NB4 (cell line): ENCODE data around the gene TFR2.

Experiments used
- DNase-seq: peaks from one replicate; pipeline ENCODE4 v3.0.0; 2010; ENCODE audit warnings: low read depth
- H3K4me3 ChIP-seq: one replicate; pipeline ENCODE4 v1.5.1; 2011; ENCODE audit warnings: mild to moderate bottlenecking, low read depth, low read length, moderate library complexity
- MYC ChIP-seq: IDR thresholded peaks from 2 replicates; pipeline ENCODE4 v1.6.1; 2011; ENCODE audit warnings: low read depth, low read length
- POLR2A ChIP-seq: IDR thresholded peaks from 2 replicates; pipeline ENCODE4 v1.6.1; 2011; ENCODE audit warnings: mild to moderate bottlenecking; ENCODE audit not compliant: insufficient read length; ENCODE audit errors: extremely low read depth
- TF ChIP-seq, protein P1 (sequence below): IDR thresholded peaks from 2 replicates; pipeline ENCODE4 v1.6.1; 2011; ENCODE audit warnings: low read depth, low read length
- TF ChIP-seq, protein P2 (sequence below): IDR thresholded peaks from one replicate; pipeline ENCODE4 v1.5.1; 2012; ENCODE audit warnings: low read depth, low read length

The TFR2 gene

DNA sequence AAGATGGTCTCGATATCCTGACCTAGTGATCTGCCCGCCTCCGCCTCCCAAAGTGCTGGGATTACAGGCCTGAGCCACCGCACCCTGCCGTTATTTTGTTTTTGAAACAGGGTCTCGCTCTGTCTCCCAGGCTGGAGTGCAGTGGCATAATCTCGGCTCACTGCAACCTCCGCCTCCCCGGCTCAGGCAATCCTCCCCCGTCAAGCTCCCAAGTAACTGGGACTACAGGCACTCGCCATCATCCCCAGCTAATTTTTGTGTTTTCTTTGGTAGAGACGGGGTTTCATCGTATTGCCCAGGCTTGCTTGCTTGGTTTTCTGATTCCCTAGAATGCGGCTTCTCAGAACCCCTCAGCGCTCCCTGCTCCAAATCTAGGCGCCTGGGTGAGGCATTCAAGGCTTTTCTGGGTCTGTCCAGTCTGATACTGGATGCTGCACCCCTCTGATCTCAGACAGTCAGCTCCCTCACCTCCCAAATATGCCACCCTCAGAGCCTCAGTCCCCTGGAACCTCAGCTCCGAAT, 1.3 kb downstream of the TFR2 start:
- no peak for DNase-seq
- TF ChIP-seq, protein P1, sequence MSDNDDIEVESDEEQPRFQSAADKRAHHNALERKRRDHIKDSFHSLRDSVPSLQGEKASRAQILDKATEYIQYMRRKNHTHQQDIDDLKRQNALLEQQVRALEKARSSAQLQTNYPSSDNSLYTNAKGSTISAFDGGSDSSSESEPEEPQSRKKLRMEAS: no peak
- no peak for TF ChIP-seq MYC
- TF ChIP-seq POLR2A: no peak
- TF ChIP-seq, protein P2, sequence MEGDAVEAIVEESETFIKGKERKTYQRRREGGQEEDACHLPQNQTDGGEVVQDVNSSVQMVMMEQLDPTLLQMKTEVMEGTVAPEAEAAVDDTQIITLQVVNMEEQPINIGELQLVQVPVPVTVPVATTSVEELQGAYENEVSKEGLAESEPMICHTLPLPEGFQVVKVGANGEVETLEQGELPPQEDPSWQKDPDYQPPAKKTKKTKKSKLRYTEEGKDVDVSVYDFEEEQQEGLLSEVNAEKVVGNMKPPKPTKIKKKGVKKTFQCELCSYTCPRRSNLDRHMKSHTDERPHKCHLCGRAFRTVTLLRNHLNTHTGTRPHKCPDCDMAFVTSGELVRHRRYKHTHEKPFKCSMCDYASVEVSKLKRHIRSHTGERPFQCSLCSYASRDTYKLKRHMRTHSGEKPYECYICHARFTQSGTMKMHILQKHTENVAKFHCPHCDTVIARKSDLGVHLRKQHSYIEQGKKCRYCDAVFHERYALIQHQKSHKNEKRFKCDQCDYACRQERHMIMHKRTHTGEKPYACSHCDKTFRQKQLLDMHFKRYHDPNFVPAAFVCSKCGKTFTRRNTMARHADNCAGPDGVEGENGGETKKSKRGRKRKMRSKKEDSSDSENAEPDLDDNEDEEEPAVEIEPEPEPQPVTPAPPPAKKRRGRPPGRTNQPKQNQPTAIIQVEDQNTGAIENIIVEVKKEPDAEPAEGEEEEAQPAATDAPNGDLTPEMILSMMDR: no peak
- no peak overlapping the region for H3K4me3 ChIP-seq

DNA sequence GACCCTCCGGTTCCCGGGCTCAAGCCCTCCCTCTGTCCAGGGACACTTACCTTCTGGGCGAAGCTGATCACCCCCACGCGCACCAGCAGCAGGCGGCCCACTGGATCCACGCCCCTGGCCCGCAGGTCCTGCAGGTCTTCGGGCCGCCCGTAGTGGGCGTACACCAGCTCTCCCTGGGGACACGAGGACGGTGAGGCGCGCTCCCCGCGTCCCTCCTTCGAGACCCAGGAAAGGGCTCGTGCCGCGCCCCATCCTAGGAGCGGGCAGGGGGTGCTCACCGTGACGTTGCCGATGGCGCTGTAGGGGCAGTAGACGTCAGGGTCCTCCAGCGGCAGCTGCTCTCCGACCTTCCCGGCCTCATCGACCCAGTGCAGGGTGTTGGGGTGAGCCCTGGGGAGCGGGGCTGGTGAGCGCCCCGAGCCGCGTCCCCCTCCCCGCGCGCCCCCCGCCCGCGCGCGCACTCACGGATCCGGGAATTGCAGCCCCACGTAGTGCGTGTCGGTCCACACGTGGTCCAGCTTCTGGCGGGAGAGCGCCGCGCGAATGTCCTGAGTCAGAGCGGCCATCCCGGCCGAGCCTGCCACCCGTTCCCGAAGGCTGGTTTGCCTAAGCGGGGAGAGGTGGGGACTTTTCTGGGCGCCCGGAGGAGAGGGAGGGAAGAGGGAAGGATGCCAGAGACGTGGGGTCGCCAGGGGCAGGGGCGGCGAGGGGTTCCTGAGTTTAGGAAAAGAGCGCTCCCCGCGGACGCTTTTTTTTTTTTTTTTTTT, 8.2 kb downstream of the TFR2 start:
- TF ChIP-seq, protein P1: 0 out of 2 replicates have a peak, but pooled peaks have one; percentile 15
- TF ChIP-seq, protein P2: peak; percentile 10
- TF ChIP-seq MYC: no peak; the same call in 1 of the 2 replicates
- peak overlapping the region; percentile 36 for H3K4me3 ChIP-seq
- peak; percentile 66 for DNase-seq

DNA sequence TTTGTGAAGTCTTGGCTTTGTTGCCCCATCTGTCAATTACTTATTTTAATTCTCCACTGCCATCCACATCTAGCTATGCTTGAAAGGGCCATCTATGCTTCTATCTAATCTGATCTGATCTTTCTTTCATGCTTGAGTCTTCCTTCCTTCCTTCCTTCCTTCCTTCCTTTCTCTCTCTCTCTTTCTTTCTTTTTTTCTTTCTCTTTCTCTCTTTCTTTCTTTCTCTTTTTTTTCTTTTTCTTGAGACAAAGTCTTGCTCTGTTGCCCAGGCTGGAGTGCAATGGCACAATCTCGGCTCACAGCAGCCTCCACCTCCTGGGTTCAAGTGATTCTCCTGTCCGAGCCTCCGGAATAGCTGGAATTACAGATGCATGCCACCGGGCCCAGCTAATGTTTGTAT, 11.3 kb downstream of the TFR2 start:
- no peak for DNase-seq
- no peak overlapping the region for H3K4me3 ChIP-seq
- TF ChIP-seq, protein P2: no peak
- TF ChIP-seq MYC (no peak), POLR2A (no peak)
- TF ChIP-seq, protein P1: no peak

DNA sequence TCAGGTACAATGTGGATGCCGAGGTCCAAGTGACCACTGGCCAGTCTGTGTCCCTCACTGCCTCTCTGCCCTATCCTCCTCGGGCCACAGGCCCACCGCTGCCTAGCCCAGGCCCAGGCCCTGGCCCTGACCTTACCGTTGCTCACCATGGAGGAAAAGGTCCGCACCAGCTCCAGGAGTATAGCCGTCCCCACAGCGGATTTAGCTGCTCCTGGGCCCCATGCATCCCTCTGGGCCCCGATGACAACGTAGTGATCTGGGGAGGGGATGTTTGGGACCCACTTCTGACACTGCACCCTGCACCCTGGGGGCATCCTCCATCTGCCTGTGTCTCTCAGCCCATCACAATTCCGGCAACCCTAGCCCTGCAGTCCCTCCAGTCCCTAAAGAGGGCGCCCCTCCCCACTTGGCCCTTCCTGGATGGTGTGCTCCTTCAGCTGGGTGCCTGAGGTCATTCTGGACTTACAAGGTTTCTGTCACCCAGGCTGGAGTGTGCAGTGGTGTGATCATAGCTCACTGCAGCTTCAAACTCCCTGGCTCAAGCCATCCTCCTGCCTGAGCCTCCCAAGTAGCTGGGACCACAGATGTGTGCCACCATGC, 12.1 kb downstream of the TFR2 start:
- TF ChIP-seq, protein P1: peak; percentile 14; the same call in 1 of the 2 replicates
- no peak for TF ChIP-seq POLR2A
- TF ChIP-seq MYC: peak; percentile 68
- TF ChIP-seq, protein P2: peak; percentile 86
- no peak overlapping the region for H3K4me3 ChIP-seq
- DNase-seq: peak; percentile 83

DNA sequence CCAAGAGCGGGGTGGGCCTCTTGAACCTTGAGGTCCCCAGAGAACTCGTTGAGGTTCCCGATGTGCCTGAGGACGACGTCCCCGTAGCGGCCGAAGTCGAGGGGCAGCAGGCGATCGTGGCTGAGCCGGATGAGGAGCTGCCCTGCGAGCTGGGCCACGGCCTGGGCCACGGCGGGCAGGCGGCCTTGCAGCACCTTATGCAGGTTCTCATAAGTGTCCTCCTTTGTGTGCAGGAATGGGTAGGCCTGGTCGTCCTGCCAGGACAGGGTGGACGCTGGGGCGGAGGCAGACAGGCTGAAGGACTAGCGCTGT, 14.2 kb downstream of the TFR2 start:
- TF ChIP-seq, protein P2: no peak
- TF ChIP-seq POLR2A (no peak), MYC (no peak)
- TF ChIP-seq, protein P1: no peak; the same call in 1 of the 2 replicates
- peak overlapping the region; percentile 64 for H3K4me3 ChIP-seq

More for the DNA sequence above, 14.2 kb downstream of the TFR2 start:
- no peak for DNase-seq
